Activated naive CD8-positive, alpha-beta T cell treated with anti-CD3 and anti-CD28 coated beads for 36 hours (primary cell): ENCODE measurements around the gene NTN3. TPM values are rescaled to one million over a fixed set of nuclear protein-coding genes. Genes with fewer than 3 reads are reported as not detected.

Experiments used
- DNase-seq: peaks from one replicate; pipeline ENCODE4 v3.0.0; 2021
- H3K27ac Mint-ChIP-seq: one replicate; pipeline ENCODE4 v1.8.0; 2022; ENCODE audit warnings: mild to moderate bottlenecking, moderate library complexity, mixed read lengths
- H3K27me3 Mint-ChIP-seq: one replicate; pipeline ENCODE4 v1.8.0; 2022; ENCODE audit warnings: mild to moderate bottlenecking, mixed read lengths
- H3K36me3 Mint-ChIP-seq: one replicate; pipeline ENCODE4 v1.8.0; 2021; ENCODE audit warnings: mild to moderate bottlenecking, mixed read lengths
- H3K4me1 Mint-ChIP-seq: one replicate; pipeline ENCODE4 v1.8.0; 2021; ENCODE audit warnings: mixed read lengths
- H3K4me3 Mint-ChIP-seq: one replicate; pipeline ENCODE4 v1.8.0; 2022; ENCODE audit warnings: mild to moderate bottlenecking, moderate library complexity, mixed read lengths
- H3K9me3 Mint-ChIP-seq: one replicate; pipeline ENCODE4 v1.8.0; 2022; ENCODE audit warnings: mixed read lengths
- total RNA-seq, 2 experiments: library from RNA; stranded (reverse); gene quantifications; one replicate each; pipeline ENCODE4 v1.2.3, GENCODE V29; 2021

The NTN3 gene
- total RNA-seq, 2 experiments from 2014 or later = not detected

DNA sequence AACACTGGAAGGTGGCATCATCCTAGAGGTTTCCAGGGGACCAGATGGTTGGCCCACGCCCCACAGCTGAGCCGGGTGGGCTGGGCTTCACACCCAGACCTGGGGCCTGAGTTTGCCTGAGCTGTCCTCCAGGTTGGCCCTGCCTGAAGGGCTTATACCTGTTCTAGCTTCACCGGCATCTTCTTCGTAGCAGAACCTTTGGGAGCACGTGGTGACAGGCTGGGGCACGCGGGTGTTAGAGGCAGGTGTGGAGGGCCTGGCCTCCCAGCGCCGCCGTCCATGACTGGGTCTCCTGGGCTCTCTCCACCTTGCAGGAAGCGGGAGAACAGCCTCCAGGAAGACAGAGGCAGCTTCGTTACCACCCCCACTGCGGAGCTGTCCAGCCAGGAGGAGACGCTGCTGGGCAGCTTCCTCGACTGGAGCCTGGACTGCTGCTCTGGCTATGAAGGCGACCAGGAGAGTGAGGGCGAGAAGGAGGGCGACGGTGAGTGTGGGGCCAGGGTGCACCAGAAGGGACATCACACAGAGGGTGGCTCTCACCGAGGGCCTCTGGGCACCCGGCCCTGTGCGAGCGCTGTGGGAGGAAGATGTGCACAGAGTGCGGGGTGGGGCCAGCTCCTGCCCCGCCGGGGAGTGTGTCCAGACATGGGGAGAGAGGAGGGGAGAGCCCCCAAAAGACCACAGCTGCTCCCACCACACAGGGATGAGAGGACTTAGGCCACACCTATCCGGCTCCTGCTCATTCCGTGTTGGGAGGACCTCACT, 15.8 kb upstream of the NTN3 start:
- no peak overlapping the region for H3K27ac Mint-ChIP-seq
- H3K27me3 Mint-ChIP-seq = no peaks in the 10 kb centered on the region
- DNase-seq = no peak
- H3K4me1 Mint-ChIP-seq = peaks cover 7% of the 10 kb centered on the region
- H3K36me3 Mint-ChIP-seq = peaks cover 20% of the 10 kb centered on the region
- H3K9me3 Mint-ChIP-seq = no peaks in the 10 kb centered on the region
- H3K4me3 Mint-ChIP-seq = no peak overlapping the region

DNA sequence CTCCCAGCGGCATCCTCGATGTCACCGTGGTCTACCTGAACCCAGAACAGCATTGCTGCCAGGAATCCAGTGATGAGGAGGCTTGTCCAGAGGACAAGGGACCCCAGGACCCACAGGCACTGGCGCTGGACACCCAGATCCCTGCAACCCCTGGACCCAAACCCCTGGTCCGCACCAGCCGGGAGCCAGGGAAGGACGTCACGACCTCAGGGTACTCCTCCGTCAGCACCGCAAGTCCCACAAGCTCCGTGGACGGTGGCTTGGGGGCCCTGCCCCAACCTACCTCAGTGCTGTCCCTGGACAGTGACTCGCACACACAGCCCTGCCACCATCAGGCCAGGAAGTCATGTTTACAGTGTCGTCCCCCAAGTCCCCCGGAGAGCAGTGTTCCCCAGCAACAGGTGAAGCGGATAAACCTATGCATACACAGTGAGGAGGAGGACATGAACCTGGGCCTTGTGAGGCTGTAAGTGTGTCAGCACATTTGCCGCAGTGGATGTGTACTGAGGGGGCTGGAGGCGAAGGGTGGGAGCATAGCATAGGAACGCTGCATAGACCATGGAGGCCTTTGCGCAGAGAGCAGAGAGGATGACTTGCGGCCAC, 14.4 kb upstream of the NTN3 start:
- DNase-seq = no peak
- Mint-ChIP-seq H3K4me3 (no peak overlapping the region), H3K36me3 (peaks cover 21% of the 10 kb centered on the region), H3K9me3 (no peaks in the 10 kb centered on the region), H3K27me3 (no peaks in the 10 kb centered on the region), H3K27ac (no peak overlapping the region), H3K4me1 (peaks cover 9% of the 10 kb centered on the region)

DNA sequence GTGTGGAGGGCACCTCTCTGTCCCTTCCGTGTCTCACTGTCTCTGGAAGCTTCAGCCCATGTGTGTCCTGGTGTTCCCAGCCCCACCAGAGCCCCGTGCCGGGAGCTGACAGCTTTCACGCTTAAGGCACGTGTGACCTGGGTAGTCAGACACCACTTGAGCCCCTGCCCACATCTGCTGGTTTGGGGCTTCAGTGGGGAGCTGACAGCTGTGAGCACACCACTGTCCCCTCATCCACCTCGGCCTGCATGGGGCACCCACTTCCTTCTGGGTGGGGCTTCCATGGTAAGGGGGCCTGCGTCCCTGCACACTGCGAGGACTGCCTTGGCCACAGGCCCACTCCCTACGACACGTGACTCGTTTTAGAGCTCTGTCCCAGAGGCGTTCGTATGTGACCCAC, 13.8 kb upstream of the NTN3 start:
- no peak for DNase-seq
- no peaks in the 10 kb centered on the region for H3K27me3 Mint-ChIP-seq
- H3K36me3 Mint-ChIP-seq = peaks cover 19% of the 10 kb centered on the region
- peaks cover 9% of the 10 kb centered on the region for H3K4me1 Mint-ChIP-seq
- no peak overlapping the region for H3K27ac Mint-ChIP-seq
- H3K4me3 Mint-ChIP-seq = no peak overlapping the region
- no peaks in the 10 kb centered on the region for H3K9me3 Mint-ChIP-seq

DNA sequence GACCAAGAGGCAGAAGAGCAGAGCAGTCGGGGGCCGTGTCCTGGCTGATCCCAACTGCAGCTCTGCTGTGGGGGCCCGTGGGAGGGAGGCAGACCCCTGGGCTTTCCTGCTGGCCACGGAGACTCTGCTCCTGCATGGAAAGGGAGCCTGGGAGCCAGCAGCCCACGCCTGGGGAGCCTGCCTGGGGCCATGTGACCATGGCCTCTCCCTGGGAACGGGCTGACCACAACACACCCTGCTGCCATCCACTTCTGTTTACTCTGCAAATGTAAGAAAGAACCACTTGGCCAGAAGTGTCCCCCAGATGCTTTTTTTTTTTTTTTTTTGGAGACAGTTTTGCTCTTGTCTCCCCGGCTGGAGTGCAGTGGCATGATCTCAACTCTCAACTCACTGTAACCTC, 13.2 kb upstream of the NTN3 start:
- Mint-ChIP-seq H3K4me3 (no peak overlapping the region), H3K27me3 (no peaks in the 10 kb centered on the region), H3K36me3 (peaks cover 16% of the 10 kb centered on the region), H3K27ac (no peak overlapping the region), H3K4me1 (peaks cover 9% of the 10 kb centered on the region), H3K9me3 (no peaks in the 10 kb centered on the region)
- DNase-seq = no peak

DNA sequence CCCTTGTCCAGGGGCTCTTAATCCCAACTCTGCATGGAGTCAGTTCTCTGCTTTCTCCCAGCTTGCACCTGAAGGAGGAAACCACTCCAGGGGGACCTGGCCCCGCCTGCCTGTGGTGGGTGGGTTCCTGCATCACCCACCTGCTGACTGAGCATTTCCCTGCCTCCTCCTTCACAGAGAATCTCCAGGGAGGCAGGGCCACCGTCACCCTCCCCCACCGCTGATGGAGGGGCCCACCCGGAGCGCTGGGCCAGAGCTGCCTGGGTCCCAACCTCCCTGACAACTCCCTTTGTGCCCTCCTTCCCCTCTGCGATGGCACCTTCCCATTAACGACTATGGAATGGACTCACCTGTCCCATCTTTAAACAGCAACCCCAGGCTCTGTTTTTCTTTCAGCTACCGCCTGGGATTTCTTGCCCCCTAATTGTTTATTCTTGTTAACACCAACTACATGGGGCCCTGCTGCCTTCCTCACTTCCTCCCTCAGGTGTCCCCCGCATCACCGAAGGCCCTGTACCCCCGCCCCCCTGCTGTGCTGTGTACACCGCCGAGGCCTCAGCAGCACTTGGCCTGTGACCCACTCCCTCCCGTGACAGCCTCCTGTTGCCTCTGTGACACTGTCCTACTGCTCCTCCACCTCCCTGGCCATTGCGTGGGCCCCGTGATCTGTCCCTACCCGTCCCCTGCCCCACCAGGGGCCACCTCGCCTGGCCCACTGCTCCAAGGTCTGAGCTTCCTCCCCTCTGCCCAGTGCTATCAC, 12.0 kb upstream of the NTN3 start:
- DNase-seq = no peak
- H3K4me3 Mint-ChIP-seq = peak overlapping the region; percentile 80
- peak overlapping the region; percentile 73 for H3K27ac Mint-ChIP-seq
- no peaks in the 10 kb centered on the region for H3K9me3 Mint-ChIP-seq
- no peaks in the 10 kb centered on the region for H3K27me3 Mint-ChIP-seq
- H3K4me1 Mint-ChIP-seq = peaks cover 9% of the 10 kb centered on the region
- peaks cover 9% of the 10 kb centered on the region for H3K36me3 Mint-ChIP-seq

DNA sequence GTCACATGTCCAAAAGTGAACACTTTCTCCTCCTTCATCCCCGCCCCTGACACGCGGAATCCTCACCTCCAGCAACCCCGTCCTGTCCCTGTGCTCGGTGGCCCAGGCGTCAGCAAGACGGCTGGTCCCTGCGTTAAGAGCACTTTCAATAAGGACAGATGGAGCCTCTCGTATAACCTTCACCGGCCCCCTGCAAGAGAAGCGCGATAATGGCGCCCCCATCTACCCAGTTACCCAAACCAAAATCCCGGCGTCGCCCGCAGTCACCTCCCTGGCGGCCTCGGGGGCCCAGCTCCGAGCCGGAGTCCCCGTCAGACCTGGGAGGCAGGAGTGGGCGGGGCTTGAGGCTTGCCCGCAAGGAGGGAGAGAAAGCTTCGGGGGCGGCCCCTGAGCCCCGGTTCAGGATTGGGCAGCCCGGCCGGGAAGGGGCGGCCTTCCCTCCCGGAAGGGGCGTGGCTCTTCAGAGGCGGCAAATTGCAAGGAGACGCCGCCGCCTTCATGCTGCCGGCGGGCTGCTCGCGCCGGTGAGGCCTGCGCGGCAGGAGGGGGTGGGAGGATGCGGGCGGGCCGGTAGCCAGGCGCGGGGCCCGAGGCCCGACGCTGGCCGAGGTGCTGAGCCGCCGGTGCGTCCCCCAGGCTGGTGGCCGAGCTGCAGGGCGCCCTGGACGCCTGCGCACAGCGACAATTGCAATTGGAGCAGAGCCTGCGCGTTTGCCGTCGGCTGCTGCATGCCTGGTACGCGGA, 11.3 kb upstream of the NTN3 start, which contains the start of gene TEDC2:
TEDC2 (plus strand) TSS at position 463 of the 744 bp plus-strand sequence; CDS start at position 499, 36 bp downstream.
- Mint-ChIP-seq H3K27ac (peak within 1 kb of the TSS; percentile 73), H3K9me3 (no peaks in the 10 kb centered on the region), H3K27me3 (no peaks in the 10 kb centered on the region), H3K36me3 (peaks cover 9% of the 10 kb centered on the region), H3K4me1 (peaks cover 9% of the 10 kb centered on the region), H3K4me3 (peak within 1 kb of the TSS; percentile 80)
- peak; percentile 99 for DNase-seq

DNA sequence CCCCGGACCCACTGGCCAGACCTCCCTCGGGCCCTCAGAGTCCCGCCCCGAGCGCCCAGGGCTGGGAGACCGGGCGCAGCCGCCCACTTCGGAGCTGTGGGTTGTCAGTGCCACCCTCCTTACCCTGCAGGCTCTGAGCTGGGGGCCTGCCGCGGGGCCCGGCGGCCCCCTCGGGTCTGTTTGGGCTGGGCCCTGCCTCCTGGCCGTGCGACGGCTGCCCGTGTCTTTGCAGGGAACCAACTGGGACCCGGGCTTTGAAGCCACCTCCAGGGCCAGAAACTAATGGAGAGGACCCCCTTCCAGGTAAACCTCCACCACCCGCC, 10.7 kb upstream of the NTN3 start:
- Mint-ChIP-seq H3K36me3 (peaks cover 6% of the 10 kb centered on the region), H3K9me3 (no peaks in the 10 kb centered on the region), H3K27ac (no peak overlapping the region), H3K4me3 (peak overlapping the region; percentile 80), H3K4me1 (peaks cover 9% of the 10 kb centered on the region), H3K27me3 (no peaks in the 10 kb centered on the region)
- DNase-seq = no peak

DNA sequence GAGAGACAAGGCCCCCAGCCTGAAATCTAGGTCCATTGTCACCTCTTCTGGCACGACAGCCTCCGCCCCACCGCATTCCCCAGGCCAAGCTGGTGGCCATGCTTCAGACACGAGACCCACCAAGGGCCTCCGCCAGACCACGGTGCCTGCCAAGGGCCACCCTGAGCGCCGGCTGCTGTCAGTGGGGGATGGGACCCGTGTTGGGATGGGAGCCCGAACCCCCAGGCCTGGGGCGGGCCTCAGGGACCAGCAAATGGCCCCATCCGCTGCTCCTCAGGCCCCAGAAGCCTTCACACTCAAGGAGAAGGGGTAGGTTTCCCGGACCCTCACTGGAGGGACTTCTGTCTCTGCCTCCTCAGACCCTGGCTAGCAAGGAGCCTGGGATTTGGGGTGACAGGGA, 10.2 kb upstream of the NTN3 start:
- Mint-ChIP-seq H3K27me3 (no peaks in the 10 kb centered on the region), H3K4me3 (peak overlapping the region; percentile 64), H3K4me1 (peaks cover 9% of the 10 kb centered on the region), H3K27ac (no peak overlapping the region), H3K36me3 (peaks cover 6% of the 10 kb centered on the region), H3K9me3 (no peaks in the 10 kb centered on the region)
- no peak for DNase-seq

DNA sequence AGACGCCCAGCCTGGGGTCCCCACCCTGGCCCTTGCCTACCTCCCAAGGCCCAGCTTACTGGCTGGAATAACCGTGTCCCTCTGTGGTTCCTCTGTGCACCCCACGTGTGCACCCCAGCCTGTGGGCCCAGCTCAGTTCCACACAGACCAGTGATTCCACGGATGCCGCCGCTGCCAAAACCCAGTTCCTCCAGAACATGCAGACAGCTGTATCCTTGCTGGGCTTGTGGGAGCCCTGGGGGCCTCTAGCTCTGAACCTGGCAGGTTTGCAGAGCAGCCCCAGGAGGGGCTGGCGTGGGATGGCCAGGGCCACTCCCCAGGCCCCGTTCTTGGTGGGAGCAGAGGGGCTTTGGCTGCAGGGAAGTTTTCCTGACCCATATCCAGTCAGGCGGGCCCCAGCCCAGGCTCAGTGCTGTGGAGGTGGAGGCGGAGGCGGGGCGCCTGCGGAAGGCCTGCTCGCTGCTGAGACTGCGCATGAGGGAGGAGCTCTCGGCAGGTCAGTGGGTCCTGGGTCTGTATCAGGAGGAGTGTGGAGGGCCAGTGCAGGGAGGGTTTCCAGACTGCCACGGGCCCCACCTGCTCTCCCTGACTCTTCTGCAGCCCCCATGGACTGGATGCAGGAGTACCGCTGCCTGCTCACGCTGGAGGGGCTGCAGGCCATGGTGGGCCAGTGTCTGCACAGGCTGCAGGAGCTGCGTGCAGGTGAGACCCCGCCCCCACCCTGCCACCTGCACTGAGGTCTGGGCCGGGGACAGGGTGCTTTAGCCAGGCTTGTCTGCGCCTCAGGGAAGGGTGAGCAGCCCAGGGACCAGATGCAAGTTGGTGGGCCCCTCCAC, 8.8 kb upstream of the NTN3 start:
- H3K9me3 Mint-ChIP-seq = no peaks in the 10 kb centered on the region
- peaks cover 5% of the 10 kb centered on the region for H3K27me3 Mint-ChIP-seq
- H3K4me1 Mint-ChIP-seq = peaks cover 12% of the 10 kb centered on the region
- H3K4me3 Mint-ChIP-seq = no peak overlapping the region
- peaks cover 6% of the 10 kb centered on the region for H3K36me3 Mint-ChIP-seq
- H3K27ac Mint-ChIP-seq = no peak overlapping the region
- DNase-seq = no peak

DNA sequence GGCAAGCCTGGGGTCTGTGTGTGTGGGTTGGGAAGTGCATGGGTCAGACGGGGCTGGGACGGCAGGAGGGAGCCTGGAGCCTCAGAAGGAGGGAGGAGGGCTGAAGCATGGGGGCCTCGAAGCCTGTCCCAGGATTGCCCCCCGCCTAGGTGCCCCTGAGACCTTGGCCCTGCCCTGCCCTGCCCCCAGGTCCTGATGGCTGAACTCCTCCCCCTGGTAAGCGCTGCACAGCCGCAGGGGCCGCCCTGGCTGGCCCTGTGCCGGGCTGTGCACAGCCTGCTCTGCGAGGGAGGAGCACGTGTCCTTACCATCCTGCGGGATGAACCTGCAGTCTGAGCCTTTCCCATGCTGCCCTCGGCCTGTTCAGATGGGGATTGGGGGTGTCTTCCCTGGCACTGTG, 6.8 kb upstream of the NTN3 start:
- Mint-ChIP-seq H3K4me3 (no peak overlapping the region), H3K9me3 (no peaks in the 10 kb centered on the region), H3K36me3 (peaks cover 6% of the 10 kb centered on the region), H3K27me3 (peaks cover 20% of the 10 kb centered on the region), H3K27ac (no peak overlapping the region), H3K4me1 (peaks cover 15% of the 10 kb centered on the region)
- no peak for DNase-seq

DNA sequence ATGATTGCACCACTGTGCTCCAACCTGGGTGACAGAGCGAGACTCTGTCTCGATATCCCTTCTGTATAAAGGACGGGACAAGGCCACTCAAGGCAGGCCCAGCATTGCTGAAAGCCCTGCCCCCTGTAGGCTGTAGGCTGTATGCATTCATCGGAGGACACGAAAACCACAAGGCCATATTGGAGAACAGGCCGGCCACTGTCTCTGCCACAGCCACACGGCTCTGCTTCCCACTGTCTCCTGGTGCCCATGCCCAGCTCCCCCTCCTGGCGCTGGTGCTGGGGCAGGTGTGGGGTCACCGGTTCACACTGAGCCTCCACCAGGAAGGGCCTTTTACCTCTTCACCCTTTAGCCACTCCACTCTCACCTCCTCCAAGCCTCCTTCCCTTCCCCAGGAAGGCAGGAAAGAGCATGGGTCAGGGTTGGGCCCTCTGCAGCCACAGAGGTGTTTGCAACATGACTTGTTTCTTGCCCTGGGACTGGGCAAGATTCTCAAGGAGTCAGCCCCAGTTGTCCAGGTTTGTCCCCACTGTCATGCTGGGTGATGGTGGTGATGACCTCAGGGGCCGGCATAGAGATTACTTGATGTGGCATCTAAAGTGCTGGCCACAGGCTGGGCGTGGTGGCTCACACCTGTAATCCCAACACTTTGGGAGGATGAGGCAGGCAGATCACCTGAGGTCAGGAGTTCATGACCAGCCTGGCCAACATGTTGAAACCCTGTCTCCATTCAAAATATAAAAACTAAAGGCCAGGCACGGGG, 5.3 kb upstream of the NTN3 start:
- no peaks in the 10 kb centered on the region for H3K9me3 Mint-ChIP-seq
- no peak overlapping the region for H3K27ac Mint-ChIP-seq
- peaks cover 6% of the 10 kb centered on the region for H3K36me3 Mint-ChIP-seq

DNA sequence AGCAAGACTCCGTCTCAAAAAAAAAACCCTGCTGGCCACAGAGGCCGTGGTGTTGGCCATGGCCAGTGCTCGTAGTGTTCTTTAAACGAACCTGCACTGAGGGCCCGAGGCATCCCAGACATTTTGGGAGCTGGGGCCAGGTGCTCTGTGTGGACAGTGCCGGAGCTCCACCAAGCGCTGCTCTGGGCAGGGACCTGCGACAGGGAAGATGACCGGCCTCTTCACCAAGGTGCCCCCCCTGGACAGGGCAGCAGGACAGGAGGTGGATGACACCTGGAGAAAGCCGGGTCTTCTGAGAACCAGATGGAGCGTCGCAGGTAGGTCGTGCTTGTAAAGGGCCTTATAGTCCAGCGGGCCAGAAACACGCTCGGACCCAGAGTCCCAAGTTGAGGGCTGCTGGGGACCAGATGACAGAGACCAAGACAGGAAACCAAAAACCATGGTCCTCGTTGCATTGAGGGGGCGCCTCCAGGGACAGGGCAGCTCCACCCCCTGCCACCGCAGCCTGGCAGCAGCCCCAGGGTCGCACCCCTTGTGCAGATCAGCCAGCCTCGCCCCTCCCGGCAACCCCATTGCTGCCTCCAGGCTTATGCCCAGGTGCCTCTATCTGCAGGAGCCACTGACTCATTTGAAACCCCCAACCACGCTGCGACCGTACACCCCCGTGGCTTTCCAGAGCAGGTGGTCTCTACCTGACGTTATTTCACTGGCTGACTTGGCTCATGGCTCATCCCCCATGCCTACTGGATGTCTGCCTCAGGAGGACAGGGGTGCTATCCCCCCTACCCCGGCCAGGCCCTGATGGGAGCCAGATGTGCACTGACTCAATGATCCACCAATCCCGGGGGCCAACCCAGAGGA, 4.2 kb upstream of the NTN3 start:
- H3K4me3 Mint-ChIP-seq = peak overlapping the region; percentile 45
- no peak overlapping the region for H3K27ac Mint-ChIP-seq
- peaks cover 10% of the 10 kb centered on the region for H3K4me1 Mint-ChIP-seq
- DNase-seq = no peak
- peaks cover 2% of the 10 kb centered on the region for H3K36me3 Mint-ChIP-seq
- H3K9me3 Mint-ChIP-seq = no peaks in the 10 kb centered on the region
- H3K27me3 Mint-ChIP-seq = peaks cover 33% of the 10 kb centered on the region

More for the DNA sequence above, 5.3 kb upstream of the NTN3 start:
- Mint-ChIP-seq H3K27me3 (peaks cover 33% of the 10 kb centered on the region), H3K4me3 (no peak overlapping the region), H3K4me1 (peaks cover 10% of the 10 kb centered on the region)
- DNase-seq = no peak
